Renal cortex interstitium (tissue), 11 donors: ENCODE results near the gene PEX26. TPM values are rescaled to one million over a fixed set of nuclear protein-coding genes. Genes with fewer than 3 reads are reported as not detected.
"Not testable (repeated sequence)": the region's sequence is repeated elsewhere in the genome, so short reads cannot be mapped to it uniquely, and the experiment has no call there.

Experiments
- DNase-seq, 11 donors: peaks; one replicate each; pipeline ENCODE4 v3.0.0-alpha.2; 2013; ENCODE audit warnings: low read depth in 9 of 11, low spot score in 4 of 11; ENCODE audit errors: extremely low read depth in 1 of 11
- polyA plus RNA-seq, 3 donors: library from polyadenylated mRNA; unstranded; fragments of 120-200 nt; gene quantifications; one replicate each; pipeline ENCODE4 v1.2.1, GENCODE V29; 2013; ENCODE audit not compliant: insufficient read length in 3 of 3

The PEX26 gene
- polyA plus RNA-seq, 3 donors = 30.5 to 35.6 (median 34.0) TPM

GRCh38 chr22:18083406-18083805, 5.6 kb downstream of the PEX26 start:
- DNase-seq = no peak

GRCh38 chr22:18085188-18085587, 7.4 kb downstream of the PEX26 start:
- DNase-seq = no peak

- DNase-seq = no peak
Observed at GRCh38 chr22:18087350-18087855, 9.6 kb downstream of the PEX26 start.

- DNase-seq = no peak
Observed at GRCh38 chr22:18088825-18089568, 11.2 kb downstream of the PEX26 start.

- DNase-seq = no peak
Observed at GRCh38 chr22:18090286-18090685, 12.5 kb downstream of the PEX26 start.

- DNase-seq = no peak
Observed at GRCh38 chr22:18091478-18091877, 13.7 kb downstream of the PEX26 start.

GRCh38 chr22:18091916-18092526, 14.2 kb downstream of the PEX26 start:
- DNase-seq = peak in 3 of 11 donors; percentile 15 to 27 (median 23)

GRCh38 chr22:18093661-18094060, 15.9 kb downstream of the PEX26 start:
- no peak for DNase-seq

GRCh38 chr22:18095101-18095805, 17.5 kb downstream of the PEX26 start:
- DNase-seq = no peak

- no peak for DNase-seq
Observed at GRCh38 chr22:18096823-18097222, 19.0 kb downstream of the PEX26 start.

GRCh38 chr22:18100781-18101180, 23.0 kb downstream of the PEX26 start:
- no peak for DNase-seq

GRCh38 chr22:18101536-18101935, 23.7 kb downstream of the PEX26 start:
- DNase-seq = no peak

- no peak for DNase-seq
Observed at GRCh38 chr22:18103527-18104269, 25.9 kb downstream of the PEX26 start.

- DNase-seq = no peak
Observed at GRCh38 chr22:18104566-18104965, 26.8 kb downstream of the PEX26 start.

GRCh38 chr22:18105981-18106380, 28.2 kb downstream of the PEX26 start:
- not testable (repeated sequence) for DNase-seq

GRCh38 chr22:18106550-18107341, 29.0 kb downstream of the PEX26 start:
- not testable (repeated sequence) for DNase-seq

- DNase-seq = no peak
Observed at GRCh38 chr22:18108187-18108586, 30.4 kb downstream of the PEX26 start.

- no peak for DNase-seq
Observed at GRCh38 chr22:18109410-18110193, 31.8 kb downstream of the PEX26 start.
